ENCODE measurements around the gene MUC4. TPM values are rescaled to one million over a fixed set of nuclear protein-coding genes. Genes with fewer than 3 reads are reported as not detected.

MUC4 gene
- polyA plus RNA-seq, 1 experiment, result not detected

DNA sequence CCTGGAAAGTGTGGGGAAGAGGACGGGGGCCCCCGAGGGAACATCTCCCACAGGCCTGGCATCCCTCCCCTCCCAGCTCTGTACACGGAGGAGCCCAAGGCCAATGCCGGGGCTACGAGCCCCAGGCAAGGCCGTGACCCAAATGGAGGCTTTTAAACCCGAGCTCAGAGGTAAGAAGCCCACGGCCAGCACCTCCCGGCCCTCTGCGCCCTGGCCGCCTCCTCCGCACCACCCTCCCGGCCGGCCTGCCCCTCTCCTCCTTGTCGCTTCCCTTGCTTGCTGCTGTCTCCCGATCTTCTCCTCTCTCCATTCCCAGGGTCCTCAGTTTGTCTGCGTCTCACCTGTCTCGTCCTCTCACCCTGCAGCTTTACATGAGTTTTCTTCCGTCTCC is 1.3 kb downstream of the MUC4 start:
- ChIA-PET CTCF (interaction anchor here (0.6 kb wide), 1 partner anchor 41 kb away, joined by 3 read pairs; no protein-coding TSS in a partner anchor), POLR2A (no interaction called here)
- DNase-seq (ENCODE audit: low read depth), result no peak
- TF ChIP-seq, protein P1, sequence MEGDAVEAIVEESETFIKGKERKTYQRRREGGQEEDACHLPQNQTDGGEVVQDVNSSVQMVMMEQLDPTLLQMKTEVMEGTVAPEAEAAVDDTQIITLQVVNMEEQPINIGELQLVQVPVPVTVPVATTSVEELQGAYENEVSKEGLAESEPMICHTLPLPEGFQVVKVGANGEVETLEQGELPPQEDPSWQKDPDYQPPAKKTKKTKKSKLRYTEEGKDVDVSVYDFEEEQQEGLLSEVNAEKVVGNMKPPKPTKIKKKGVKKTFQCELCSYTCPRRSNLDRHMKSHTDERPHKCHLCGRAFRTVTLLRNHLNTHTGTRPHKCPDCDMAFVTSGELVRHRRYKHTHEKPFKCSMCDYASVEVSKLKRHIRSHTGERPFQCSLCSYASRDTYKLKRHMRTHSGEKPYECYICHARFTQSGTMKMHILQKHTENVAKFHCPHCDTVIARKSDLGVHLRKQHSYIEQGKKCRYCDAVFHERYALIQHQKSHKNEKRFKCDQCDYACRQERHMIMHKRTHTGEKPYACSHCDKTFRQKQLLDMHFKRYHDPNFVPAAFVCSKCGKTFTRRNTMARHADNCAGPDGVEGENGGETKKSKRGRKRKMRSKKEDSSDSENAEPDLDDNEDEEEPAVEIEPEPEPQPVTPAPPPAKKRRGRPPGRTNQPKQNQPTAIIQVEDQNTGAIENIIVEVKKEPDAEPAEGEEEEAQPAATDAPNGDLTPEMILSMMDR (IDR thresholded peaks at IDR 0.05; ENCODE audit: insufficient read depth, low read depth, low read length), result no peak
- Histone ChIP-seq H3K4me3 (ENCODE audit: low read depth, low read length) (no peak overlapping the region), H3K36me3 (ENCODE audit: control insufficient read depth, insufficient read depth, low read length) (no peaks in the 10 kb centered on the region), H3K27me3 (ENCODE audit: control insufficient read depth, insufficient read depth, low read length) (peaks cover 6% of the 10 kb centered on the region; the same call in 1 of the 2 replicates)

DNA sequence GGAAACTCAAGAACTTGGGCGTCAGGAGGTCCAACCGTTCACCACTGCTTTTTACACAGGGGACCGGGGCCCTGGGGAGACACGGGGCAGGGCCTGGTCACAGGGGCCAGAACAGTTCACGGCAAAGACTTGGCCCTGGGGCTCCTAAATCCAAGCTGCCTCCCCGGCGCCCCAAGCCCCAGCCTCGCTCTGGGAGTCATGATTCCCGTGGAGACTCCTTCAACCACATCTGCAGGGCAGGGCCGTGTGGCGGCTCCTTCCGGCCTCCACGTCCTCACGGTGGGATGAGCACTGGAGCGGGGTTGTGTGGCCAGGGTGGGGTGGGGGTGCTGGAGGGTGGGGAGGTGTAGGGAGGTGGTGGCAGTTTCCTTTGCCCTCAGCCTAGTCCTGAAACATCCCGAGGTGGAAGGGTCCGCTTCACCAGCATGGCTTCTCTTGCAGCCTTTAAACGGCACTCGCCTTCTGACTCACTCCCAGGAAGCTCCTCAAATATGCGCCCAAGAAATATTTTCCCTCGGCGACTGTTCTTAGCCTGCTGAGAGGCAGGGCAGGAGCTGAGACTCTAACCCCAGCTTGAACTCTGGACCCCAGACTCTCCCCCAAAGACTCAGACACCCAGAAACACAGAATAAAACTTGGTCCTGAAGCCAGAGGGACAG is 1.8 kb downstream of the MUC4 start:
- no peak for DNase-seq (ENCODE audit: low read depth)
- H3K36me3 ChIP-seq (ENCODE audit: control insufficient read depth, insufficient read depth, low read length), result no peaks in the 10 kb centered on the region
- TF ChIP-seq, protein P1 (IDR thresholded peaks at IDR 0.05; ENCODE audit: insufficient read depth, low read depth, low read length), result no peak
- CTCF ChIA-PET, result no interaction called here
- H3K27me3 ChIP-seq (ENCODE audit: control insufficient read depth, insufficient read depth, low read length), result peaks cover 7% of the 10 kb centered on the region
- POLR2A ChIA-PET, result no interaction called here
- H3K4me3 ChIP-seq (ENCODE audit: low read depth, low read length), result no peak overlapping the region

DNA sequence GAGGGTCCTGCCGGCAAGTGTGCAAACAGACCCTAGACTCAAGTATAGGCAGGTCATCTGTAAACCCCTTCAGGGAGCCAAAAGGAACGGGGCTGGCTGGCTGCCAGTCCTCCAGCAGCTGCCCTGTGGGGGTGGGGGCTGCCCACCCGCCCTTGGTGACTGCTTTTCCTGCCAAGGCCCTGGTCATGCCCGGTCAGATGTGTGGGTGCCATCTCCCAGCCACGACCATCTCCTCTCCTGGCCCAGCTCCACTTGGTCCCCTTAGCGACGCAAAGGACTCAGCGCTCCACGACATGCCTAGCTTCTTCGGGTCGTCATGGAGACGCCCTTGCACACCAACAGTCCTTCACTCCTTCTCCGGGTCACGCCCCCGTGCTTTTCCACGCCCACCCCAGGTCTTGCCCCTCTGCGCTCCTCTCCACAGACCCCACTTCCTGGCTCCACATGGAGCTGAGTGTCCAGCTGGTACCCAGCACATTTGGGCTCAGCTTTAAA is 2.4 kb downstream of the MUC4 start:
- no peak overlapping the region for H3K4me3 ChIP-seq (ENCODE audit: low read depth, low read length)
- DNase-seq (ENCODE audit: low read depth), result no peak
- TF ChIP-seq, protein P1 (IDR thresholded peaks at IDR 0.05; ENCODE audit: insufficient read depth, low read depth, low read length), result no peak
- POLR2A ChIA-PET, result no interaction called here
- no peaks in the 10 kb centered on the region for H3K36me3 ChIP-seq (ENCODE audit: control insufficient read depth, insufficient read depth, low read length)
- CTCF ChIA-PET, result interaction anchor here (0.6 kb wide), 1 partner anchor 15 kb away, joined by 3 read pairs; no protein-coding TSS in a partner anchor
- H3K27me3 ChIP-seq (ENCODE audit: control insufficient read depth, insufficient read depth, low read length), result peaks cover 7% of the 10 kb centered on the region

DNA sequence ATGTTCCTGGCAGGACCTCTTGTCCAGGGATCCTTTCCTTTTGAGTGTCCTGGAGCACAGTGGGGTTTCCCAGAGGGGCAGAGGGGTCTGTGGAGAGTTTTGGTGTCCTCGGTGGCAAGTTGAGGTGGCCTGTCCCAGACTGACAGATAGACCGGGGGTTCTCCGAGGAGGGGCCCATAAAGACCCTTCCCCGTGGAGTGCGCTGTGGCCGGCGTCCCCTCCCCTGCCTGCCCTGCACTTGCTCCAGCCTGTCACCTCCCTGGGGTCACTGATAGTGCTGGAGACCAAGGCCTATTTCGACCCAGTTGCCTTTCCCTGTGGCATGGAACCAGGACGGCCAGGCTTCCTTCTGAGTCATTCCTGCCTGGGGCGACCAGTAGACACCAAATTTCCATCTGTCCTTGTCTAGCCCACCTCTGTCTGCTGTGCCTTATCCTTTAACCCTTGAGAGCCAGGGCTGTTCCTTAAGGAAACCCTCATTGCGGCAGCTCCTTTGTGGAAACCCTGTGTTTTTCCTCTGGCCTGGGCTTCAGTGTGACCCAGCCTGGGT is 2.9 kb downstream of the MUC4 start:
- CTCF ChIA-PET, result interaction anchor here (0.6 kb wide), 1 partner anchor 15 kb away, joined by 3 read pairs; no protein-coding TSS in a partner anchor
- H3K36me3 ChIP-seq (ENCODE audit: control insufficient read depth, insufficient read depth, low read length), result no peaks in the 10 kb centered on the region
- H3K27me3 ChIP-seq (ENCODE audit: control insufficient read depth, insufficient read depth, low read length), result peaks cover 7% of the 10 kb centered on the region
- DNase-seq (ENCODE audit: low read depth), result no peak
- no peak overlapping the region for H3K4me3 ChIP-seq (ENCODE audit: low read depth, low read length)
- TF ChIP-seq, protein P1 (IDR thresholded peaks at IDR 0.05; ENCODE audit: insufficient read depth, low read depth, low read length), result no peak
- POLR2A ChIA-PET, result no interaction called here

DNA sequence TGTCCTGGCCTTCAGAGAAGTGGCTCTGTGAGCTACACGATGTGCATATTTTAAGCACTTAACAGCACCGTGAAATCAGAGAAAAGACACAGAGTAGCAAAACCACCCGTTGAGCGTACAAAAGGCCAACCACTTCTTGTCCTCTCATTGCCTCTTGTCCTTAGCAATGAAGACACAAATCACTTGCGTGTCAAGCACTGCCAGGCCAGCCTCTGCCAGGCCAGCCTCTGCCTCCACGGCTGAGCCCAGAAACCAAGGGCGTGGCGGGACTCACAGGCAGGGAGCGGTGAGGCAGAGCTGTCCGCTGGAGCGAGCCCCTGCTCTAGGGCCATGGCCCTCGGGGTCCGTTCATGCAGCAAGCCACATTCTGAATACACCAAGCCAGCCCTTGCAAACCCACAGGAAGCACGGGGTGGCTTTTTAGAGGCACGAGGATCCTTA is 4.0 kb downstream of the MUC4 start:
- H3K36me3 ChIP-seq (ENCODE audit: control insufficient read depth, insufficient read depth, low read length), result no peaks in the 10 kb centered on the region
- DNase-seq (ENCODE audit: low read depth), result no peak
- TF ChIP-seq, protein P1 (IDR thresholded peaks at IDR 0.05; ENCODE audit: insufficient read depth, low read depth, low read length), result no peak
- POLR2A ChIA-PET, result no interaction called here
- no peak overlapping the region for H3K4me3 ChIP-seq (ENCODE audit: low read depth, low read length)
- peaks cover 10% of the 10 kb centered on the region for H3K27me3 ChIP-seq (ENCODE audit: control insufficient read depth, insufficient read depth, low read length)
- CTCF ChIA-PET, result no interaction called here

Data from BJ (cell line).